HEK293 (cell line): ENCODE measurements around the gene UPK3A.

Experiments used
- CTCF ChIP-seq: fragments of 450-650 bp; formaldehyde crosslinking; IDR thresholded peaks from 2 replicates; pipeline ENCODE4 v1.5.1; 2016; ENCODE audit warnings: missing biosample characterization, missing genetic modification characterization
- REPIN1 ChIP-seq: fragments of 450-650 bp; formaldehyde crosslinking; IDR thresholded peaks from 2 replicates; pipeline ENCODE4 v1.5.1; 2017; ENCODE audit warnings: missing biosample characterization, missing genetic modification characterization, low read depth
- ZNF302 ChIP-seq: fragments of 450-650 bp; formaldehyde crosslinking; IDR thresholded peaks from 2 replicates; pipeline ENCODE4 v1.5.1; 2016; ENCODE audit warnings: missing biosample characterization, missing genetic modification characterization, low read depth
- ZNF426 ChIP-seq: fragments of 450-650 bp; formaldehyde crosslinking; IDR thresholded peaks from 2 replicates; pipeline ENCODE4 v1.5.1; 2017; ENCODE audit warnings: missing biosample characterization, missing genetic modification characterization, mild to moderate bottlenecking, inconsistent platforms, moderate library complexity
- ZNF48 ChIP-seq: fragments of 450-650 bp; formaldehyde crosslinking; IDR thresholded peaks from 2 replicates; pipeline ENCODE4 v1.5.1; 2016; ENCODE audit warnings: missing biosample characterization, missing genetic modification characterization
- ZNF549 ChIP-seq: fragments of 450-650 bp; IDR thresholded peaks from 2 replicates; pipeline ENCODE4 v1.5.1; 2018; ENCODE audit warnings: missing biosample characterization, missing genetic modification characterization, mild to moderate bottlenecking, inconsistent platforms, moderate library complexity
- ZNF621 ChIP-seq: fragments of 450-650 bp; formaldehyde crosslinking; IDR thresholded peaks from 2 replicates; pipeline ENCODE4 v1.5.1; 2017; ENCODE audit warnings: missing biosample characterization, missing genetic modification characterization
- ZNF623 ChIP-seq: fragments of 450-650 bp; formaldehyde crosslinking; IDR thresholded peaks from 2 replicates; pipeline ENCODE4 v1.5.1; 2016; ENCODE audit warnings: missing biosample characterization, missing genetic modification characterization
- ZNF776 ChIP-seq: fragments of 450-650 bp; formaldehyde crosslinking; IDR thresholded peaks from 2 replicates; pipeline ENCODE4 v1.5.0; 2017; ENCODE audit warnings: missing biosample characterization, missing genetic modification characterization, borderline replicate concordance

GRCh38 chr22:45296628-45297297 lies 12.0 kb downstream of the UPK3A start:
- TF ChIP-seq ZNF621 (tag by site-specific recombination) (no peak), ZNF776 (no peak), ZNF623 (tag by site-specific recombination) (no peak), CTCF (tag by site-specific recombination) (no peak), ZNF302 (tag by site-specific recombination) (no peak), REPIN1 (tag by site-specific recombination) (no peak), ZNF426 (no peak), ZNF549 (tag by site-specific recombination) (no peak), ZNF48 (tag by site-specific recombination) (no peak)
